Left lung (tissue), 10 donors: ENCODE measurements around the gene TANGO2. TPM values are rescaled to one million over a fixed set of nuclear protein-coding genes. Genes with fewer than 3 reads are reported as not detected.
A peak's percentile ranks its signal among the peaks of the same experiment; 100 is the strongest.

ENCODE experiments used
- ATAC-seq: fragments of 200-7000 bp; cut with Tn5 transposase; one replicate; pipeline ENCODE4 v1.9.1; 2020; ENCODE audit warnings: moderate library complexity
- DNase-seq, 4 donors: peaks; one replicate each; pipeline ENCODE4 v3.0.0-alpha.2; 2013 to 2020
- H3K27ac ChIP-seq, 2 donors: fragments of 200-600 bp; sonication (generic) in 1 of 2; one replicate each; pipeline versions ENCODE4 v1.5.0 to v1.8.0; 2020 to 2021
- H3K27me3 ChIP-seq, 2 donors: fragments of 200-600 bp; sonication (generic) in 1 of 2; one replicate each; pipeline versions ENCODE4 v1.5.0 to v1.8.0; 2020 to 2021
- H3K36me3 ChIP-seq, 2 donors: fragments of 200-600 bp; sonication (generic) in 1 of 2; one replicate each; pipeline versions ENCODE4 v1.5.0 to v1.8.0; 2020 to 2021
- H3K4me1 ChIP-seq, 2 donors: fragments of 200-600 bp; one replicate each; pipeline ENCODE4 v1.8.0; 2021
- H3K4me3 ChIP-seq, 2 donors: fragments of 200-600 bp; sonication (generic) in 1 of 2; one replicate each; pipeline versions ENCODE4 v1.5.0 to v1.8.0; 2020 to 2021; ENCODE audit warnings: mild to moderate bottlenecking in 1 of 2
- H3K9me3 ChIP-seq, 2 donors: fragments of 200-600 bp; sonication (generic) in 1 of 2; one replicate each; pipeline versions ENCODE4 v1.5.0 to v1.8.0; 2020 to 2021
- intact Hi-C, 2 donors: fragments of 100-400 bp; cut with DNase I; formaldehyde crosslinking; loops; one replicate each; pipeline versions ENCODE4 v1.11.2 to v1.14.2; 2022
- polyA plus RNA-seq, 6 donors: library from polyadenylated mRNA; unstranded; fragments of 120-200 nt; gene quantifications; one replicate each; pipeline ENCODE4 v1.2.1, GENCODE V29; 2013; ENCODE audit not compliant: insufficient read length in 6 of 6
- total RNA-seq, 2 donors: library from RNA; stranded (reverse); fragmentation: NEBNext Ultra II Directional; extraction: Animal tissue kit (Norgen Biotek cat#: 25700); gene quantifications; one replicate each; pipeline ENCODE4 v1.2.1, GENCODE V29; 2021
- TF ChIP-seq, protein P1 (sequence below), 2 donors: fragments of 200-600 bp; sonication (generic) in 1 of 2; IDR thresholded peaks; one replicate each; pipeline versions ENCODE4 v1.5.0 to v1.8.0; 2021; ENCODE audit warnings: antibody characterized with exemption in 2 of 2
- donor health status: DM: no; HTN: yes; CAD: no.
- donor health status: DM: no; HTN: no; CAD: no.

TANGO2 gene
- total and polyA plus RNA-seq, 8 donors = 10.9 to 47.2 (median 13.6) TPM

DNA sequence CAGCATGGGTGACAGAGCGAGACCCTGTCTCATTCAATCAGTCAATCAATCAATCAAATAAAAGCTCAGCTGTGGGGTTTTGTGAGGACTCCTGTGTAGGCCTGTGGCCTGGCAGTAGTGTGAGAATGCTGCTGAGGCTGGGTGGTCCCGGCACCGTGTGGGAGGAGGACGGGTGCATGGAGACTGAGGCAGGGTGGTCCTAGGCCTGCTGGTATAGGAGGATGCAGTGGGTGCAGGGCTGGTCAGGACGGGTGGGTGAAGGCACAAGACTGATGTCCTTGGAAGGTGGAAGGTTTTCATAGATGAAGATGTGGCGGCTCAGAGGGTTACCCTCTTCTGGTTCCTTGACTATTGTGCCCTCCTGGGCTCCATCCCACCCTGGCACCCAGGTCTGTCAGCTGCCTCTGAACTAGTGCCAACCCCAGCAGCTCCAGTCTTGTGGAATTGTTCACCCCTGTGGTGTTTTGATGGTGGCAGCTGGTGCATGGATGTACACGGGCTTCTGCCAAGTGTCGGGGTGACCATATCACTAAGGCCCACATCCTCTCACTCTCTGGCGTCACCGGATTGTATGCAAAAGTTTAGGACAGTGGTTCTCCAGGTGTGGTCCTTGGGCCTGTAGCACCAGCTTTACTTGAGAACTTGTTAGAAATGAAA, 23.7 kb downstream of the TANGO2 start:
- TF ChIP-seq, protein P1, sequence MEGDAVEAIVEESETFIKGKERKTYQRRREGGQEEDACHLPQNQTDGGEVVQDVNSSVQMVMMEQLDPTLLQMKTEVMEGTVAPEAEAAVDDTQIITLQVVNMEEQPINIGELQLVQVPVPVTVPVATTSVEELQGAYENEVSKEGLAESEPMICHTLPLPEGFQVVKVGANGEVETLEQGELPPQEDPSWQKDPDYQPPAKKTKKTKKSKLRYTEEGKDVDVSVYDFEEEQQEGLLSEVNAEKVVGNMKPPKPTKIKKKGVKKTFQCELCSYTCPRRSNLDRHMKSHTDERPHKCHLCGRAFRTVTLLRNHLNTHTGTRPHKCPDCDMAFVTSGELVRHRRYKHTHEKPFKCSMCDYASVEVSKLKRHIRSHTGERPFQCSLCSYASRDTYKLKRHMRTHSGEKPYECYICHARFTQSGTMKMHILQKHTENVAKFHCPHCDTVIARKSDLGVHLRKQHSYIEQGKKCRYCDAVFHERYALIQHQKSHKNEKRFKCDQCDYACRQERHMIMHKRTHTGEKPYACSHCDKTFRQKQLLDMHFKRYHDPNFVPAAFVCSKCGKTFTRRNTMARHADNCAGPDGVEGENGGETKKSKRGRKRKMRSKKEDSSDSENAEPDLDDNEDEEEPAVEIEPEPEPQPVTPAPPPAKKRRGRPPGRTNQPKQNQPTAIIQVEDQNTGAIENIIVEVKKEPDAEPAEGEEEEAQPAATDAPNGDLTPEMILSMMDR (IDR thresholded peaks at IDR 0.05) = no peak
- DNase-seq (no peak), ATAC-seq (no peak)
- Histone ChIP-seq H3K27ac (no peak overlapping the region), H3K4me3 (no peak overlapping the region), H3K4me1 (no peaks in the 10 kb centered on the region), H3K9me3 (peaks cover 0 to 12% of the 10 kb centered on the region in 2 donors), H3K36me3 (peaks cover 0 to 98% of the 10 kb centered on the region in 2 donors), H3K27me3 (no peaks in the 10 kb centered on the region)
- intact Hi-C loops = no loop called here

DNA sequence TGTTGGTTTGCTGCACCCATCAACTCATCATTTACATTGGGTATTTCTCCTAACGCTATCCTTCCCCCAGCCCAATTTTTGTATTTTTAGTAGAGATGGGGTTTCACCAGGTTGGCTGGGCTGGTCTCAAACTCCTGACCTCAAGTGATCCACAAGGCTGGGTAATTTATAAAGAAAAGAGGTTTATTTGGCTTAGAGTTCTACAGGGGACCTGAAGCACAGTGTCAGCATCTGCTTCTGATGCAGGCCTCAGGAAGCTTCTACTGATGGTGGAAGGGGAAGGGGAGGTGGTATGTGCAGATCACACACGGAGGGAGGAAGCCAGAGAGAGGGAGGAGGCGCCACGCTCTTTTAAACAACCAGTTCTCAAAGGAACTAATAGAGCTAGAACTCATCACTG, 25.8 kb downstream of the TANGO2 start:
- ATAC-seq = no peak
- Histone ChIP-seq H3K36me3 (peaks cover 0 to 97% of the 10 kb centered on the region in 2 donors), H3K27me3 (no peaks in the 10 kb centered on the region), H3K9me3 (peaks cover 0 to 12% of the 10 kb centered on the region in 2 donors), H3K4me1 (no peaks in the 10 kb centered on the region), H3K27ac (no peak overlapping the region), H3K4me3 (no peak overlapping the region)
- TF ChIP-seq, protein P1 (IDR thresholded peaks at IDR 0.05) = no peak
- no peak for DNase-seq
- intact Hi-C loops = no loop called here

DNA sequence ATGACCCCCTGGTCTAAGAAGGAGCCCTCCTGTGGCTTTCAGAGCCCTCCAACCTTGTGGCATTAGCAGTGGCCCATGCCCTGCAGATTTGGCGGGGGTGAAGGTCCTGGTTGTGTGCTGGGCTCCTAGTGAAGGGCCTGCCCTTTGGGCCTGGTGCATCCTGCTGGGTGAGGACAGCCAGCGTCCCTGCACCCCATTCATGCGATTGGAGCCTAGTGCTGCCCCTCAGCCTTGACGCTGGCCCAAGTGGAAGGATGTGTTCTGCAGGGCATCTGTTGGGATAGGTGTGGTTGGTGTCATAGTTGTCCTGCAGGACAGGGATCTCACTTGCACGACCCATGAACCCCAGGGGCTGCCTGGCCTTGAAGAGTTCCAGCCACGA, 31.0 kb downstream of the TANGO2 start:
- Histone ChIP-seq H3K27ac (no peak overlapping the region), H3K4me3 (no peak overlapping the region), H3K27me3 (no peaks in the 10 kb centered on the region), H3K4me1 (no peaks in the 10 kb centered on the region), H3K9me3 (peaks cover 0 to 12% of the 10 kb centered on the region in 2 donors), H3K36me3 (peaks cover 3 to 97% of the 10 kb centered on the region in 2 donors)
- TF ChIP-seq, protein P1 (IDR thresholded peaks at IDR 0.05) = no peak
- no peak for ATAC-seq
- peak in 1 of 4 donors; percentile 42 for DNase-seq
- intact Hi-C loops = no loop called here

DNA sequence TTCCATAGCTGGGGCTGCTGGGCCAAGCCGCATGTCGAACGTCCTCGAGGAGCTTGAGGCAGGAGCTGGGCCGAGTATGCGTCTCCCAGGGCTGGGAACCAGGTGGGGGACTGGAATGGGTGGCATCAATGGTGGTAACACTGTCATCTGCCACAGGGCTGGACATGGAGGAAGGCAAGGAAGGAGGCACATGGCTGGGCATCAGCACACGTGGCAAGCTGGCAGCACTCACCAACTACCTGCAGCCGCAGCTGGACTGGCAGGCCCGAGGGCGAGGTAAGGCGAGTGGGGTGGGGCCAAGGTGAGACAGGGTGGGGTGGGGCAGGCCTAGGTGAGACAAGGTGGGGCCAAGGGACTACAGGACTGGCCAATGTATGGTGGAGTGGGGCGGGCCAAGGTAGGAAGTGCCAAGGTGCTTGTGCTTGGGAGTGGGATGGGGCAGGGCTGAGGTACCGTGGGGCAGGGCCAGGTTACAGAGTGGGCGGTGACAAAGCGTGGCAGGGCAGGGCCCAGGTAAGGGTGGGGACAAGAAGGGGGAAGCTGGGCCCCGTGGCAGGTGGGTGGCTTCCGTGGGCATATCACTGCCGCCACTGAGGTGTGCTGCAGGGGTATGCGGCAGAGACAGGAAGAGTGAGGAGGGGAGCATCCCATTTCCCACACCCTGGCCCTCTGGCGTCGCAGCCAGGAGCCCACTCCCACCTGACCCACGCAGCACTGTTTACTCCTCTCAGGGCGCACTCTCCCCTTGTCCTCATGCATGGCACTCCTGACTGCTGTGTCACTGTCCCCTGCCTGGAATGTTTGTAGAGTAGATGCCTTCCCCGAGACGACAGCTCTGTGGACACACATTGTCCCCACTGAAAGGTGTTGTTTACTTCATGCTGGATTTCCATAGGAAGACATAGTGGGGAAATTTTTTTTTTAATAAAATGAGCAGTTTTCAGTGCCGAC, 31.7 kb downstream of the TANGO2 start:
- ATAC-seq (peak; percentile 54), DNase-seq (peak in 1 of 4 donors; percentile 57)
- intact Hi-C loops = no loop called here
- Histone ChIP-seq H3K36me3 (peaks cover 3 to 97% of the 10 kb centered on the region in 2 donors), H3K4me1 (no peaks in the 10 kb centered on the region), H3K9me3 (peaks cover 0 to 9% of the 10 kb centered on the region in 2 donors), H3K27ac (no peak overlapping the region), H3K4me3 (no peak overlapping the region), H3K27me3 (no peaks in the 10 kb centered on the region)
- TF ChIP-seq, protein P1 (IDR thresholded peaks at IDR 0.05) = no peak
